ENCODE results near the gene GNA14. TPM values are rescaled to one million over a fixed set of nuclear protein-coding genes. Genes with fewer than 3 reads are reported as not detected.
"Not testable (repeated sequence)": the region's sequence is repeated elsewhere in the genome, so short reads cannot be mapped to it uniquely, and the experiment has no call there.

GNA14 gene
- total and polyA plus RNA-seq, 2 of the 8 experiments (the other 6 are each of a cell fraction or from before 2014, with no cell fraction given): 3.4 to 6.3 TPM

DNA sequence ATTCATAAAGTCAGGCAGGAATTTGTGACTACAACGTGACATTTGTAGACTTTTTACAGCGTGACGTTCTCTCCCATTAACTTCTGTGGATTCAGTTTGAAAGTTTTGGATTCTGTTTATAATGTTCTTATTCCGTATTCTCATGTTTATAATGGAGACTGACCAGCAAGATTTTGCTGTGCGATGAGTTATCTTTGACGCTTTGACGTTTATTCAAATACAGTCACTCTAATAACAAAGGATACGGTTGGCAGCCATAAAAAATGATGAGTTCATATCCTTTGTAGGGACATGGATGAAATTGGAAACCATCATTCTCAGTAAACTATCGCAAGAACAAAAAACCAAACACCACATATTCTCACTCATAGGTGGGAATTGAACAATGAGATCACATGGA lies 249.5 kb downstream of the GNA14 start:
- 90% methylated on average over 9 of the region's 9 CpGs; no CpG with 5 or more reads in 1 of the 2 experiments for WGBS, 2 experiments (ENCODE audit: extremely low coverage in 1 of 2, insufficient coverage in 1 of 2, insufficient read length in 1 of 2, insufficient replicate concordance in 2 of 2, low coverage in 1 of 2, low lambda C conversion rate in 2 of 2, missing lambda C conversion rate in 1 of 2)
- H3K14ac ChIP-seq (ENCODE audit: insufficient read length); H3K79me2 ChIP-seq (ENCODE audit: control insufficient read depth in 1 of 2, insufficient read depth in 2 of 2, low read length in 2 of 2); H4K8ac ChIP-seq (ENCODE audit: extremely low read depth, insufficient read depth, low read length); H3K4ac ChIP-seq (replicated peaks; ENCODE audit: insufficient read length, low read depth, low read length); H3K18ac ChIP-seq (ENCODE audit: extremely low read depth, low read length); H3K27me3 ChIP-seq (replicated peaks in 1 of 4; ENCODE audit: control insufficient read depth in 3 of 4, extremely low read depth in 1 of 4, insufficient read depth in 3 of 4, low read length in 3 of 4); H3K9ac ChIP-seq (replicated peaks in 1 of 4; ENCODE audit: extremely low read depth in 1 of 4, low read depth in 3 of 4, low read length in 3 of 4); H2BK12ac ChIP-seq (ENCODE audit: low read depth, low read length); H4K5ac ChIP-seq (ENCODE audit: insufficient read length, low read depth, low read length); H3K23me2 ChIP-seq (ENCODE audit: low read depth, low read length); H4K20me1 ChIP-seq (replicated peaks in 1 of 2; ENCODE audit: control insufficient read depth in 1 of 2, insufficient read depth in 2 of 2, low read length in 2 of 2); H3K27ac ChIP-seq (ENCODE audit: low read depth, low read length); H2AK5ac ChIP-seq (ENCODE audit: low read depth, low read length); H3K4me2 ChIP-seq (ENCODE audit: insufficient read depth in 1 of 2, low read depth in 2 of 2, low read length in 2 of 2); H2AFZ ChIP-seq (ENCODE audit: low read length); H2BK5ac ChIP-seq (ENCODE audit: low read depth, low read length); H3K79me1 ChIP-seq (ENCODE audit: low read depth, low read length); H4K91ac ChIP-seq (replicated peaks; ENCODE audit: insufficient read length, low read length); H3K56ac ChIP-seq (replicated peaks; ENCODE audit: insufficient read length, low read depth, low read length); H3K23ac ChIP-seq (ENCODE audit: insufficient read length); DNase-seq (ENCODE audit: low read depth in 1 of 2, low spot score in 2 of 2); H3K36me3 ChIP-seq (ENCODE audit: control insufficient read depth in 2 of 4, insufficient read depth in 4 of 4, low read length in 3 of 4); FAIRE-seq; POLR2A ChIA-PET (ENCODE audit: partially characterized antibody); H2BK15ac ChIP-seq (ENCODE audit: low read length); H2BK20ac ChIP-seq (ENCODE audit: low read length); H3K4me3 ChIP-seq (ENCODE audit: extremely low read depth in 1 of 4, insufficient read depth in 2 of 4, low read depth in 3 of 4, low read length in 4 of 4); H3K9me3 ChIP-seq (ENCODE audit: insufficient read depth in 2 of 2, low read depth in 1 of 2, low read length in 1 of 2); H2BK120ac ChIP-seq (replicated peaks; ENCODE audit: low read depth, low read length); H3K4me1 ChIP-seq (replicated peaks in 1 of 4; ENCODE audit: control insufficient read depth in 3 of 4, insufficient read depth in 4 of 4, low read length in 3 of 4): not testable (repeated sequence)
- CTCF ChIA-PET (ENCODE audit: partially characterized antibody): interaction anchor here (0.6 kb wide), 1 partner anchor 11 kb away, joined by 4 read pairs; no protein-coding TSS in a partner anchor

All from H1 (cell line).